ENCODE data around the gene MAPKAP1.

The MAPKAP1 gene

DNA sequence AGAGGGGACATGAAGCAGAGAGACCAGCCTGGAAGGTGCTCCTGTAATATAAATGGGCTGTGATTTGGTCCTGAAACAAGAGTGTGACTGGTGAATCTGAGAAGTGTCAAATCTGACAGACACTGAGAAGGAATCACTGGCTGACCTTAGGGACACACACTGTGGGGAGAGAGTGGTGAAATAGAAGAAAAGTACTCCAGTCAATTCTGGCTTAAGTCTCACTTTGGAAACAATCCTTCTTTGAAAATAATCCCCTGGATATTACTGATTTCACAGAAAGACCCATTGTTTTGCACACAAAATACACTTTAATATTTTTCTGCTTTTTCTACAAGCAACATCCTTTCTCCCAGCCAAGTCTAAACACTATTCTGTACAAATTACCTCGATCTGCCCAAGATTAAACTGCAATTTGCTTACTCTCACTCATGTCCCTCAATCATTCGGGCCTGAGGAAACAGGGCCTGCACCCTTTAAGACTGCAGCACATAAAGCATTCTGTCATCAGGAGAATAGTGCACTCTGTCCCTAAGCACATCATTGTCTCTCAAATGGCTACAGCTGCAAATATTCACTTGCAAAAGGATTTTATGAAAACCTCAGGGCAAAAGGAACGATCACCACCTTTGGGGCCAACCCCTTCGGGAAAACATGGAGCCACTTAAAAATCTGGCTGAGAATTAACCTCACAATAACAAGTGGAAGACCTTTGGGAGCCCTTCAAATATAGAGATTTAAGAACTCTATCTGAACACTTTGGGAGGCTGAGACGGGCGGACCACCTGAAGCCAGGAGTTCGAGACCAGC lies 68.6 kb downstream of the MAPKAP1 start:
- DNase-seq = no peak

DNA sequence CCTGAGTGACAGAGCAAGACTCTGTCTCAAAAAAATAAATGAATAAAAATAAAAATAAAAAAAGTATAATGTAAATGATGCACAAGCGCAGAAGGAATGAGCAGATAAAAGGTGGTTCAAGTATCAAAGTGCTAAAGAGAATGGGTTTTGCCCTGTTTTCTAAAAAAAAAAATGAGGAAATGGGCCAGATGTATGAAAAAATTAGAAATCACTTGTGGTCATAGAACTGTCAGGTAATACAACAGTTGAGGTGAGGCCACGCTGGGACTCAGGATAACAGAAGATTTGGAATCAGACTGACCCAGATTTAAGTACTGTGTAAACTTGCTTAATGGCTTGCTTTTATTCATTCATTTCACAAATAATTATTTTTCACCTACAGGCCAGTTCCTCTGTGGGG lies 69.8 kb downstream of the MAPKAP1 start:
- no peak for DNase-seq

DNA sequence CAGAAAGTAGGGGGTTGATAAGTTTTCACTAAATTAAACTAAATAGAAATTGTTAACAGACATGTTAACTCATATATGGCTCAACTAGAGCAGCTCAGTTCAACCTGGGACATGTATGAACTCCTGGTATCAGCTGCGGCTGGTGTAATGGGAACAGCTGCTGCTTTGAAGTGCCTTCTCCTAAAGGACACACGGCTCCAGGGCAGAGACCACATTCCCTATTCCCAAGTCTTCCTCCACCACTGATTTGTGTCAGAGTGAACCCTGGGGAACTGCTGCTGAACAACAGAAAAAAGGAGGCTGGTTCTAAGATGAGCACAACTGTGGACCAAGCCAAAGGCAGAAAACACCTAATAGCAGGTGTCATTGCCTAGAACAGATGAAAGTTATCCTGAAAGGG lies 71.1 kb downstream of the MAPKAP1 start:
- DNase-seq = no peak

DNA sequence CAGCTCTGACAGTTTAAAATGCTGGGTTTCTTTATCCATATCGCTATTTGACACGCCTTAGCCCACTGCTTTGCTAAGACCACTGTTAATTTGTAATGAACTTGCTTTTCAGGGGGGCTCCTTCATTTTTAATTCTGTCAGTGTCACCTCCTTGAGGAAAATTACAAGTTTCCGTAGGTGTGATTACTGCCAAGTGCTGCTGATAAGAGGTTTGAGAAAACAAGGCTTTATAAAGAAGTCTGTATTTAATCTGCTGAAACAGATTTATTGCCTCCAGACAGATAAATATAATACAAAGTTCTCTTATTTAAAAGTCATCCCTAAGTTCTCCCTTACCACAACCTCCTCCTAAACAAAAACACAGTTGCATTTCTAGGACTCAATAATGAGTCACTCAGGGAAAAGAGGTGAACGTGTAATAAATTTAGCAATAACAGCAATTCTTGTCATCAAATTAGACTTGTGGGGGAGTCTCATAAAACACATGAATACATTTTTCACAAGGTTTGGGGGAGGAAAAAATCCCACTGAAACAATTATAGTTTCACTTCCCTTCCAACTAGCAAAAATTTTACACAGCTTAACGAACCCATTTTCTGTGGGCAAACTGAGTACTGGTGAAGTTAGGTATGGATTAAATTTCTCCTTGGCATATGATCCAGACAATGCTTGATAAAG lies 72.8 kb downstream of the MAPKAP1 start:
- DNase-seq = no peak

DNA sequence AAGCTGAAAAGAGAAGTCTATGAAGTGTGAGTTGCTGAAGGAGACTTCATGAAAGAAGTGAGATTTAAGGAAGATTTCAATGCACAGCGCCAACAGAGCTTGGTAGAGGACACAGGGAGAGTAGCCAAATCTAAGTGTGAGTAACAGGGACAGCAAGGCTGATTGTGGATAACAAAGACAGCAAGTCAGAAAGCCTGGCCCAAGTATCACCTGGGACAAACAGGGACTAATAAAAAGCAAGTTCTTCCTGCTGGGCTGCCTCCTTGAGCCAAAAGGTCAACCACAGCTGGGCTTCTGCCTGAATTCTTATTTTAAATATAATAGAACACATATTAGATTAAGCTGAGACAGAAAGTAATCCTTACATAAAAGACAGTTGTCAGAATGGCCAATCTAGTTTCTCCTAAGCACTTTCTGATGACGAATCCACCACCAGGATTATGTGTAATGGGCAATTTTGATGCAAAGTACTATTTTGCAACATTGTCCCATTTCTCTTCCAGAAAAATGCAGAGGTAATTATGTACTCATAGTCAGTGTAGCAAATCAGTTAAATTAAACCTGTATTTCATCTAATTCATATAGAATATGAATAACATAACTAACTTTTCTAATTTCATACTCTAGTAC lies 73.8 kb downstream of the MAPKAP1 start:
- DNase-seq = no peak

DNA sequence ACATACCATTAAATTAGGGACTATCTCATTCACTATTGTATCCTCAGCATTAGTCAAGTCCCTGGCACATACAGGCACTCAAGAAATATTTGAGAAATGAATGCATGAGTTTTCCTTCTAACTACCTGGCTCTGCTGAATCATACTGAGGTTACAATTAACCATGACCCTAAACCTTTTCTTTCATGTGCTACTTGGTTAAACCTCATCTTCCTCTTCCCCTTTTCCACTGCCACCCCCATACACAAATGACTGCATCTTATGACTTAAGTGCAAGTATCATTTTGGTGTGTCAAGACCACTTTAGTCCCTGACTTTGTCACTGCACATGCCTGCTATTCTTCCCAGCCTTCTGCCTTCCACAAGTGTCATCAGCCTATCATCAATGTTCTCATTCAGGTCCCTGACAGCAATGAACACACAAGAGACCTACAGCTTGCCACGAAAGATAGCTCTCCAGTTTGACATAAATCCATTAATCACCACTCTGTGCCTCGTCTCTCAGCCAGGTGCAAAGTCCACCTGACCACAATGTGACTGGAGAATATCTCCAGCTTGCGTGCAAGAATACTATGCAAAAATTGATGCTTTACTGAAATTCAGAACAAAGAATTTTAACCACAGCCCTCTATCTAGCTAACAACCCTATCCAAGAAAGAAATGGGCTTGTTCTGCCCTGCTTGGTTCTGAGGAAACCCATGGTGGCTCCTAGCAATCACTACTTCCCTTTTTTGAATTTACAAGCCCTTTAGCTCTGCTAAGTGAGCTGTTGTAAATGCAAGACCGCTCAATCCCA lies 74.5 kb downstream of the MAPKAP1 start:
- peak; percentile 25 to 53 for DNase-seq

DNA sequence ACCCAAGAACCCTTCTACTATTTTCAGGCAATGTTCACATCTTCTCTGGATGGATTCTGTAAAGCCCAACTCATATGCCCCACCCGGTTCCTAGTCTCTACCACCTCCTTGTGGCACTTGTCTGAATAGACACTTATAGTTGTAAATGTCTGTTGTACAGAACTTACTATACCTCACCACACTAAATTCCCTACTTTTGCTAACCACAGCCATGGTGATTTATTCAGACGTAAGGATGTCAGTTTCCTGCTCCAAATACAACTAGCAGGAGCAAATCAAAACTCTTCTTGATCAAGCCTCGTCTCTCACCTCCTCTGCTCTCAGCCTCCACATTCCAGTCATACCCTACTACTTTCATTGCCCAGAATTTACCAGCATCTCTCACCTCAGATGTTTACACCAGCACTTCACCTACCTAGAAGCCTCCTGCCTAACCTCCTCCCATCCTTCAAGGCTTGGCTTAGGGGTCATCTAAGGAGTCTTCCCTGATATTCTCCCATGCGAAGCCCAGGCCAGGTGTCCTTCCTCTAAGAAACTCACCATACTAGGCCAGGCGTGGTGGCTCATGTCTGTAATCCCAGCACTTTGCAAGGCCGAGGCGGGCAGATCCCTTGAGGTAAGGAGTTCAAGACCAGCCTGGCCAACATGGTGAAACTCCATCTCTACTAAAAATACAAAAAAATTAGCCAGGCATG lies 75.5 kb downstream of the MAPKAP1 start:
- peak; percentile 13 to 35 for DNase-seq

DNA sequence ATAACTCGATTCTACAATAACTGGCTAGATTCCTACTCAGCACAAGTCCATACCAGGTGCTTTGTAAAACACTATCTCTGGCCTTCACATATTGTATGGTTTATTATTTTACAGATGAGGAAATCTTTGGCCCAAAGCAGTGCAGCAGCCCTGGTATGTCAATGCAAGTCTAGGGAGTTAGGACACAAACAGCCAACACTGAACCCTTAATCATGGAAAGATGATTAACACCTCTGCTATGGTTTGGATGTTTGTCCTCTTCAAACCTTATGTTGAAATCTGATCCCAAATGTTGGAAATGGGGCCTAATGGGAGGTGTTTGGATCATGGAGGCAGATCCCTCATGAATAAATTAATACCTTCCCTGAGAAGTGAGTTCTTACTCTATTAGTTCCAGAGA lies 76.6 kb downstream of the MAPKAP1 start:
- DNase-seq = no peak

DNA sequence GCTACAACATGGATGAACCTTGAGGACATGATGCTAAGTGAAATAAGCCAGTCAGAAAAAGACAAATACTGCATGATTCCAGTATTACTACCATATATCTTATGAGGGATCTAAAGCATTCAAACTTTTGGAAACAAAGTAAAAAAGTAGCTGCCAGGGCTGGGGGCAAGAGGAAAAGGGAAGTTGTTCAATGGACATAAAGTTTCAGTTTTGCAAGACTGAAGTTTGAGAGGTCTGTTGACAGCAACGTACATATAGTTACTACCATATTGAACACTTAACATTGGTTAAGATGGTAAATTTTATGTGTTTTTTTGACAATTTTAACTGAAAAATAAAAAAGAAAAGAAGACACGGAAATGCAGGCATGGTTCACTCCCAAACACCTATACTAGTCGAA lies 77.6 kb downstream of the MAPKAP1 start:
- DNase-seq = no peak

DNA sequence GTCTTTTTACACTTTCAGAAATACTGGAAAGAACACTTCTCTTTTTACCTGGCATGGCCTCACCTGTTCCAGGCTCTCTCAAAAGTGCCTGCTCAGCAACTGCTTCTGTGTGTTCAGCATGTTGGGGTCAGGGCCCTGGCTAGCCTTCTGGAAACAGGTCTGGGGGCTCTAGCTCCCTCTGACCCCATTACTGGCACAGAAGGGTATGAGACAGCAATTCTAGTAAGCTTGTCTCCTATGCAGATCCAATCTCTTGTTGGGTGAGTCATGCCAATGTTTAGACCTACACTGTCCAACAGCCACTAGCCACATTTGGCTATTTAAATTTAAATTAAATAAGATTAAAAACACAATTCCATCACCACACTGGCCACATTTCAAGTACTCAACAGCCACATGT lies 80.8 kb downstream of the MAPKAP1 start:
- DNase-seq = no peak

DNA sequence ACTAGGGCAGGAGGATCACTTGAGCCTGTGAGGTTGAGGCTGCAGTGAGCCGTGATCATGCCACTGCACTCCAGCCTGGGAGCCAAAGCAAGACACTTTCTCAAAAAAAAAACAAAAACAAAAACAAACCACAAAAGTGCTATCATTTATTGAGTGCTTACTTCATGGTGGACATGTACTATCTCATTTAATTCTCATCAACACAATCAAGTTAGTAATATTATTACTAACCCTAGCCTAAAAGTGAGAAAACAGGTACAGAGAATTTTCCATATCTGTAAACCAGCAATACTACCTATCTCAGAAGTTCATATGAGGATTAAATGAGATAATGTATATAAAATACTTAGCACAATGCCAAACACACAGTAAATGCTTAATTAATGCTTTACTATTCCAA lies 85.8 kb downstream of the MAPKAP1 start:
- no peak for DNase-seq

DNA sequence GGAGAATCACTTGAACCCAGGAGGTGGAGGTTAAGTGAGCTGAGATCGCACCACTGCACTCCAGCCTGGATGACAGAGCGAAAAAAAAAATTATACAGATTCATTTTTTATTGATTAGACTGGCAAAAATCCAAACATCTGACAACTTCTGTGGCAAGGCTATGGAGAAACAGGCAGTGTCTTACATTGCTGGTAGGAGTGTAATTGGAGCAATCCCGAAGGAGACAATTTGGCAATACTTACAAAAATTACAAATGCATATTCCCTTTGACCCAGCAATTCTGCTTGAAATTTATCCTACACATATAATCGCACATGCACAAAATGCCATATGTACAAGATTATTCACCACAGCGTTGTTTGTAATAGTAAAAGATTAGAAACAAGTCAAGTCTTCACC lies 86.8 kb downstream of the MAPKAP1 start:
- DNase-seq = no peak

DNA sequence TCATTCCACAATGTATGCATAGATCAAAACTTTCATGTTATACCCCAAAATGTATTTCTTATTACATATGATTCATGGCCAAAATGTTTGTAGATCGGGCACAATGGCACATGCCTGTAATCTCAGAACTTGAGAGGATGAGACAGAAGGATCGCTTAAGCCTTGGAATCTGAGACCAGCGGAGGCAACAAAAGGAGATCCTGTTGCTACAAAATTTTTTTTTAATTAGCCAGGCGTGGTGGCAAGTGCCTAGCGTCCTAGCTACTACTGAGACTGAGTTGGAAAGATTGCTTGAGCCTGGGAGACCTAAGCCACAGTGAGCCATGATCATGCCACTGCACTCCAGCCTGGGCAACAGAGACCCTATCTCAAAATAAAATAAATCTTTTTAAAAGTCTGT lies 89.9 kb downstream of the MAPKAP1 start:
- DNase-seq = no peak

DNA sequence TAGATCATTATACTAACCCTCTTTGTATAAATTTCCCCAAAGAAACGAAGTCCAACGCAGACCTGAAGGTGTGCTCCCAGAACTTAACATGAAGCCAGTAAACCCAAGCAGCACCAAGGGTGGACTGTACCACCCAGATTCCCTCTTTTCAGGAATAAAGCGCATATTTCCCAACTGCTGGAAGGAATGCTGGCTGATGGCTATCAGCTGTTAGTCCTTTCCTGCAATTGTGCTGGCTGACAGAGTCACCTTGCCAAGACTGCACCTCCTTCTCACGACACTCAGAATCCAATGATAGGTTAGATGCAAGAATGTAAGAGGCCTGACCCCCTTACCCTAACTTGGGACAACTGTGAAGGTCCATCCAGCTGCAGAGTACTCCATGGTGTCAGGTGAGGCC lies 93.9 kb downstream of the MAPKAP1 start:
- DNase-seq = no peak

DNA sequence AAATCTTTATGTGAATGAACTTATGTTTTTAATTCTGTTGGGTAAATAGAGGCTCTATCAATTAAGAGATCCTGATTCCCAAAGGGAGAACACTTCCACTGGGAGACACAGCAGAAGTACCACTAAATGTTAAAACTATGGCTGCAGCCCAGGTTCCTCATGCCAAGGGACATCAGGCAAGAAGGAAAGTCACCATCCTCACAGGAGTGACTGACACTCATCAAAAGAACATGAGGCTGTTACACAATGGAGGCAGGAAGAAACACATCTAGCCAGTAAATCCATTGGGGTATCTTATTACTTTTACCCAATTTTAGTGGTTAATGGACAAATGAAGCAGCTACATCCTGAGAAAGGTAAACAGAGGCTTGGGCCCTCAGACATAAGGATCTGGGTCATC lies 94.4 kb downstream of the MAPKAP1 start:
- no peak for DNase-seq

DNA sequence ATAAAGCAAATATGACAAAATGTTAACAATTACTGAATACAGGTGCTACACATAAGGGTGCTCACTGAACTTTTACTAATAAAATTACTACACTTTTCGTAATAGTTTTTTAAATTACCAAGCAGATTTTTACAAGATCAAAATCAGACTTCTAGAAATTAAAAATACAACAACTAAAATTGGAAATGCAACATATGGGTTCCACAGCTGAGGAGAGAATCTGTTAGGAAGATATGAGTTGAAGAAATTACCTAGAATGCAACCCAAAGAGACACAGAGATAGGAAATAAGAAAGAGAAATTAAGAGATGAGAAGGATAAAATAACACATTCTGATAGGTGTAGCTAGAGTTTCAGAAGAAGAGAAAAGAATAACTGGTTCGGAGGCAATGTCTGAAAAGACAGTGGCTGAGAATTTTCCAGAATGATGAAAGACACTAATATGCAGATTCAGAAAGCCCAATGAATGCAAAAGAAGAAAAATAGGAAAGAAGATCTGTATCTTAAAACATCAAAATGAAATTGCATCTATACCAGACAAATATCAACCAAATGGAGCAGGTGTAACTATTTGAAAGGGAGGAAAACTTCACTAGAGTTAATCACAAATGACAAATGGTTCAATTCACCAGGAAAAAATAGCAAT lies 95.8 kb downstream of the MAPKAP1 start:
- DNase-seq = no peak

DNA sequence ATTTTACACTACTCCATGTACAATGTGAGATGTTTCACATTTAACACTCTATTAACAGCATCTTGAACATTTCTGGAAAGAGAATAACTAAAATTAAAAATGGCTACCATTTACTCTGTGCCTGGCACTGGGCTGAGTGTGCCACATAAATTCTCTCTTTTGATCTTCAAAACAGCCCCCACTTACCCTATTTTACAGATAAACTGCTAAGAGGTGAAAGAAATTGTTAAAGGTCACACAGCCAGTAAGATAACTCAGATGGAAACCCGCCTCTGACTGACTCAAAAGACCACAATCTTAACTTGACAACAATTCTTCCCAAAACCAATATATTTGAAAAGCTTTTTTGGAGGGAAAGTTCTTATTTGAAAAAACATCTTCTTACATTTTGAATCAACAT lies 97.3 kb downstream of the MAPKAP1 start:
- no peak for DNase-seq

DNA sequence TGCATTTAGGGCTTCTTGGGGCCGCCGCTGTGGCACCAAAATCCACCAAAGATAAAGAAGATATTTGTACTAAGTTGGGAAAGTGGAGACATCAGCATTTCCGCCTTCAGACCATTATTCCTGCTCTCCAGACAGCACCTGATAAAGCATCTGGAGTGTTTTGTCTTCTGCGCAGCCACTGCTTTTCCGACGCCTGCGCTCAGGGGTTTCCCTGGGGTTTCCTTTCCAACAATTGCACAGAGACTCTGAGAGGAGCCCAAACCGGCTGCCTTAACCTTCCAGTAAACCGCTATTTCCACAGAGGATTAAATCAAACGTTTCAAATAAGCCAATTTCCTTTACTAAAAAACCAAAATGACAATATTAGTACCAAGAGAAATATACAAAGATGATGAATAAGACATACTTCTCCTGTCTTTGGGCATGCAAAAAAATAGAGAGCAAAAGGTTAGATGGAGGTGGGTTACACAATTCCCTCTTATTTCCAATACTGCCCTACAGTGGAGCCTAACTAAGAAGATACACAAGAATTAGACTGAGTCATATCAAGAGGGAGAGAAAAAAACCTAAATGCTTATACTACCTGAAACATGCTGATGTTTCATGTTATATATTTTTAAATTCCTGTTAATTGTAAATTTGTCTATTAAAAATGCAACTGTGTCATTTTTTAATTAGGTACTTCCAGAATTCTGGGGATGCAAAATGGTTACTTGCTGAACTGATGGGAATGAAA lies 98.4 kb downstream of the MAPKAP1 start:
- DNase-seq = no peak

DNA sequence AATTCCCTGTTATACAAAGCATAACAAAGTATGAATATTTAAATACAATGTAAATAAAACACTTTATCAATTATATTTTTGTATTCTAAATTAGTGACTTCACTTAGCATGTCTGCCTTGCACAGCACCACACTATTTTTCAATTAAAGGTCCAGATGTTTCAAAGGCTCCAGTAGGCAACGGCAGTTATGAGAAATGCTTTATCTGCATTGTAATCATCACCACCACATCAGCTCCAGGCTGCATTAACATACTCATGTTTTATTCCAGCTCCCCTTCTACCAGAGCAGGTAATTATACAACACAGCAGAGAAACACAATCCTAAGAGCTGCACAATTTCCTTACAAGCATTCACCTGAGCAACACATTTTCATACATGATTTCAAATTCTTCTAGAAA lies 102.8 kb downstream of the MAPKAP1 start:
- DNase-seq = no peak

DNA sequence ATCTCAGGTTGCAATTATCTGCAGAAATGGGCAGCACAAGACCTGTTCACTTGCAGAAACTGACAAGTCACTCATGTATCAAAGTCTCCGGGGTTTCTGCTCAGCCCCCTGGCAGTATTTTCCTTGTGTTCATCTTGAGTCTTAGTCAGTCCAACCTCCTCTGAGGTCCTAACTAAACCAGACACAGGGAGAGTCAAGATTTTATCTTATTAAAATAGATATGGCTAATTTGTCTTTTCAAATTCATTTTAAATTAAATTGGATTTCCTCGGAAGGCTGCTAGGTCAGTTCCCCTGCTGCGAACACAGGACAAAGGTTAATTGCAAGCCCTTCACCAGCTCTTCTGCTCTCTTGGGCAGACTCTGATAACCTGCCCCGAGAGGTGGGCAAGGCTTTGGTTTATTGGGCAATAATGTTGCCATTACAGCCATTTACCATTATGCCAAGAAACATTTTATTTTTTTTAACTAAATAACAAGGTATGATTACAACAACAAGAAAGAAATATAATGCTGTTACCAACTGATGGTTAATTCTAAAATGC lies 103.5 kb downstream of the MAPKAP1 start:
- DNase-seq = no peak

DNA sequence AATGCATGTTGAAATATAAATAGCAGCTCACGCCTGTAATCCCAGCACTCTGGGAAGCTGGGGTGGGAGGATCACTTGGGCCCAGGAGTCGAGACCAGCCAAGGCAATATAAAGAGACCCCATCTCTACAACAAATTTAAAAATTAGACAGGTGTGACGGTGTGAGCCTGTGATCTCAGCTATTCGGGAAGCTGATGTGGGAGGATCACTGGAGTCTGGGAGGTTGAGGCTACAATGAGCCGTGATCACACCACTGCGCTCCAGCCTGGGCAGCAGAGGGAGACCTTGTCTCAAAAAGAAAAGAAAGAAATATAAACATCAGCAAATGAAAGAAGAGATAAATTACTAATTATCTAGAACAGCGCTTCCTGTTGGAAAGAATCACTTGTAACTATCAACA lies 105.0 kb downstream of the MAPKAP1 start:
- DNase-seq = no peak

All from stimulated activated CD4-positive, alpha-beta T cell treated with anti-CD3 and anti-CD28 coated beads, Interleukin-2, amount 100 ng/mL, for 24 hours (primary cell).